Measurements from ENCODE around the gene AGBL3. TPM values are rescaled to one million over a fixed set of nuclear protein-coding genes. Genes with fewer than 3 reads are reported as not detected.

The AGBL3 gene
- total RNA-seq, 4 donors from 2014 or later = 0.49 to 2.4 (median 0.94) TPM; not detected in 1

- TF ChIP-seq CTCF (IDR thresholded peaks at IDR 0.05) = no peak
- TF ChIP-seq EP300 (IDR thresholded peaks at IDR 0.05) = no peak
- TF ChIP-seq POLR2AphosphoS5 (IDR thresholded peaks at IDR 0.05) = no peak
- TF ChIP-seq POLR2A (IDR thresholded peaks at IDR 0.05) = no peak
- Histone ChIP-seq H3K27me3 (no peaks in the 10 kb centered on the region), H3K27ac (peak overlapping the region; percentile 46), H3K4me1 (peaks cover 6% of the 10 kb centered on the region), H3K36me3 (peaks cover 5% of the 10 kb centered on the region), H3K4me3 (no peak overlapping the region), H3K9me3 (peaks cover 33% of the 10 kb centered on the region)
- DNase-seq (ENCODE audit: low spot score in 2 of 2) = no peak
- WGBS = 73% methylated on average over 9 of the region's 9 CpGs
Observed at GRCh38 chr7:135177028-135177696, 190.9 kb downstream of the AGBL3 start.

GRCh38 chr7:135178364-135178763 lies 192.1 kb downstream of the AGBL3 start:
- H3K4me1 ChIP-seq = peaks cover 6% of the 10 kb centered on the region
- no peak for DNase-seq (ENCODE audit: low spot score in 2 of 2)
- TF ChIP-seq POLR2A (IDR thresholded peaks at IDR 0.05) (no peak), CTCF (IDR thresholded peaks at IDR 0.05) (no peak), EP300 (IDR thresholded peaks at IDR 0.05) (no peak), POLR2AphosphoS5 (IDR thresholded peaks at IDR 0.05) (no peak)
- H3K27me3 ChIP-seq = no peaks in the 10 kb centered on the region
- H3K27ac ChIP-seq = no peak overlapping the region
- 94% methylated on average over 13 of the region's 13 CpGs for WGBS
- H3K4me3 ChIP-seq = no peak overlapping the region
- H3K9me3 ChIP-seq = peaks cover 44% of the 10 kb centered on the region
- H3K36me3 ChIP-seq = peaks cover 17% of the 10 kb centered on the region

- H3K27ac ChIP-seq = no peak overlapping the region
- no peak overlapping the region for H3K4me3 ChIP-seq
- peaks cover 6% of the 10 kb centered on the region for H3K4me1 ChIP-seq
- H3K9me3 ChIP-seq = peaks cover 50% of the 10 kb centered on the region
- DNase-seq (ENCODE audit: low spot score in 2 of 2) = peak in 1 of 2 donors; percentile 37
- 85% methylated on average over 6 of the region's 8 CpGs for WGBS
- peaks cover 27% of the 10 kb centered on the region for H3K36me3 ChIP-seq
- TF ChIP-seq EP300 (IDR thresholded peaks at IDR 0.05) (no peak), POLR2A (IDR thresholded peaks at IDR 0.05) (no peak), CTCF (IDR thresholded peaks at IDR 0.05) (no peak)
- no peaks in the 10 kb centered on the region for H3K27me3 ChIP-seq
Observed at GRCh38 chr7:135179321-135179925, 193.1 kb downstream of the AGBL3 start.

GRCh38 chr7:135180122-135180521 lies 193.8 kb downstream of the AGBL3 start:
- Histone ChIP-seq H3K9me3 (peaks cover 50% of the 10 kb centered on the region), H3K27ac (no peak overlapping the region), H3K36me3 (peaks cover 34% of the 10 kb centered on the region), H3K27me3 (no peaks in the 10 kb centered on the region), H3K4me1 (peaks cover 6% of the 10 kb centered on the region), H3K4me3 (no peak overlapping the region)
- DNase-seq (ENCODE audit: low spot score in 2 of 2) = peak in 1 of 2 donors; percentile 38
- 98% methylated on average over 5 of the region's 5 CpGs for WGBS
- no peak for TF ChIP-seq EP300 (IDR thresholded peaks at IDR 0.05)
- no peak for TF ChIP-seq POLR2A (IDR thresholded peaks at IDR 0.05)
- no peak for TF ChIP-seq CTCF (IDR thresholded peaks at IDR 0.05)
- TF ChIP-seq POLR2AphosphoS5 (IDR thresholded peaks at IDR 0.05) = no peak

GRCh38 chr7:135181261-135181928 lies 195.1 kb downstream of the AGBL3 start:
- DNase-seq (ENCODE audit: low spot score in 2 of 2) = no peak
- Histone ChIP-seq H3K27ac (no peak overlapping the region), H3K4me1 (no peaks in the 10 kb centered on the region), H3K27me3 (no peaks in the 10 kb centered on the region), H3K4me3 (no peak overlapping the region), H3K9me3 (peaks cover 50% of the 10 kb centered on the region), H3K36me3 (peaks cover 47% of the 10 kb centered on the region)
- no peak for TF ChIP-seq CTCF (IDR thresholded peaks at IDR 0.05)
- TF ChIP-seq EP300 (IDR thresholded peaks at IDR 0.05) = no peak
- TF ChIP-seq POLR2A (IDR thresholded peaks at IDR 0.05) = no peak
- TF ChIP-seq POLR2AphosphoS5 (IDR thresholded peaks at IDR 0.05) = no peak
- 87% methylated on average over 3 of the region's 3 CpGs for WGBS

Data from suprapubic skin (tissue), 4 donors.